ENCODE data around the gene PICALM. TPM values are rescaled to one million over a fixed set of nuclear protein-coding genes. Genes with fewer than 3 reads are reported as not detected.

The PICALM gene
- total RNA-seq, 4 donors from 2014 or later = 148 to 244 (median 221) TPM

- Histone ChIP-seq H3K4me3 (no peak overlapping the region), H3K9me3 (no peaks in the 10 kb centered on the region), H3K36me3 (no peaks in the 10 kb centered on the region), H3K4me1 (peaks cover 0 to 20% (median 6%) of the 10 kb centered on the region in 4 donors), H3K27ac (no peak overlapping the region), H3K27me3 (no peaks in the 10 kb centered on the region)
- no peak for DNase-seq
- intact Hi-C loops (cut with DNase I; ENCODE audit: low total_unique reads) = no loop called here
- in situ Hi-C loops (cut with MboI; ENCODE audit: low pct_ligation_motif_present in 1 of 4, low pct_unique_long_range_greater_than_20kb in 1 of 4, low sequenced_read_pairs in 3 of 4) = loop anchor here in 1 of 4 donors (25.0 kb wide), 1 partner anchor 266 kb away; no protein-coding TSS in a partner anchor
- no peak for TF ChIP-seq POLR2AphosphoS5 (IDR thresholded peaks at IDR 0.05)
- TF ChIP-seq POLR2A (IDR thresholded peaks at IDR 0.05) = no peak
- TF ChIP-seq EP300 (IDR thresholded peaks at IDR 0.05; ENCODE audit: low read depth) = no peak
- no peak for TF ChIP-seq CTCF (IDR thresholded peaks at IDR 0.05)
Observed at GRCh38 chr11:85946221-85946620, 122.7 kb downstream of the PICALM start.

GRCh38 chr11:85945788-85946187 lies 123.1 kb downstream of the PICALM start:
- in situ Hi-C loops (cut with MboI; ENCODE audit: low pct_ligation_motif_present in 1 of 4, low pct_unique_long_range_greater_than_20kb in 1 of 4, low sequenced_read_pairs in 3 of 4) (loop anchor here in 1 of 4 donors (25.0 kb wide), 1 partner anchor 267 kb away; no protein-coding TSS in a partner anchor), intact Hi-C loops (cut with DNase I; ENCODE audit: low total_unique reads) (no loop called here)
- Histone ChIP-seq H3K4me1 (peaks cover 0 to 20% (median 6%) of the 10 kb centered on the region in 4 donors), H3K4me3 (no peak overlapping the region), H3K36me3 (no peaks in the 10 kb centered on the region), H3K27ac (no peak overlapping the region), H3K27me3 (no peaks in the 10 kb centered on the region), H3K9me3 (no peaks in the 10 kb centered on the region)
- DNase-seq = no peak
- TF ChIP-seq EP300 (IDR thresholded peaks at IDR 0.05; ENCODE audit: low read depth) = no peak
- TF ChIP-seq POLR2A (IDR thresholded peaks at IDR 0.05) = no peak
- TF ChIP-seq CTCF (IDR thresholded peaks at IDR 0.05) = no peak
- TF ChIP-seq POLR2AphosphoS5 (IDR thresholded peaks at IDR 0.05) = no peak

- WGBS, 2 donors (ENCODE audit: low coverage in 1 of 2) = 92 to 100% methylated on average over 1 to 2 of the region's 2 CpGs
- no peaks in the 10 kb centered on the region for H3K9me3 ChIP-seq
- no peaks in the 10 kb centered on the region for H3K36me3 ChIP-seq
- no peak overlapping the region for H3K4me3 ChIP-seq
- H3K4me1 ChIP-seq = peaks cover 0 to 20% (median 6%) of the 10 kb centered on the region in 4 donors
- DNase-seq = no peak
- no peak overlapping the region for H3K27ac ChIP-seq
- no peaks in the 10 kb centered on the region for H3K27me3 ChIP-seq
- intact Hi-C loops (cut with DNase I; ENCODE audit: low total_unique reads) = no loop called here
- in situ Hi-C loops (cut with MboI; ENCODE audit: low pct_ligation_motif_present in 1 of 4, low pct_unique_long_range_greater_than_20kb in 1 of 4, low sequenced_read_pairs in 3 of 4) = loop anchor here in 1 of 4 donors (25.0 kb wide), 1 partner anchor 267 kb away; no protein-coding TSS in a partner anchor
- TF ChIP-seq POLR2AphosphoS5 (IDR thresholded peaks at IDR 0.05) (no peak), POLR2A (IDR thresholded peaks at IDR 0.05) (no peak), EP300 (IDR thresholded peaks at IDR 0.05; ENCODE audit: low read depth) (no peak), CTCF (IDR thresholded peaks at IDR 0.05) (no peak)
Observed at GRCh38 chr11:85945296-85945695, 123.6 kb downstream of the PICALM start.

- Histone ChIP-seq H3K4me3 (no peak overlapping the region), H3K27me3 (no peaks in the 10 kb centered on the region), H3K27ac (no peak overlapping the region), H3K9me3 (no peaks in the 10 kb centered on the region), H3K36me3 (no peaks in the 10 kb centered on the region), H3K4me1 (peaks cover 0 to 2% (median 0%) of the 10 kb centered on the region in 4 donors)
- peak; percentile 39 for DNase-seq
- WGBS, 2 donors (ENCODE audit: low coverage in 1 of 2) = 52% methylated on average over 6 of the region's 6 CpGs; no CpG with 5 or more reads in 1 of the 2 donors
- intact Hi-C loops (cut with DNase I; ENCODE audit: low total_unique reads) (loop anchor here (2.0 kb wide), 1 partner anchor 277 kb away; no protein-coding TSS in a partner anchor), in situ Hi-C loops (cut with MboI; ENCODE audit: low pct_ligation_motif_present in 1 of 4, low pct_unique_long_range_greater_than_20kb in 1 of 4, low sequenced_read_pairs in 3 of 4) (loop anchor here in 1 of 4 donors (25.0 kb wide), 1 partner anchor 271 kb away; no protein-coding TSS in a partner anchor)
- TF ChIP-seq EP300 (IDR thresholded peaks at IDR 0.05; ENCODE audit: low read depth) = no peak
- peak; percentile 5 to 63 (median 52) for TF ChIP-seq CTCF (IDR thresholded peaks at IDR 0.05)
Observed at GRCh38 chr11:85941380-85941973, 127.4 kb downstream of the PICALM start.
